Measurements from ENCODE around the gene ZNF57.
"Not testable (repeated sequence)": the region's sequence is repeated elsewhere in the genome, so short reads cannot be mapped to it uniquely, and the experiment has no call there.

Gene ZNF57

GRCh38 chr19:2896694-2897093 is 4.0 kb upstream of the ZNF57 start:
- no peak for FAIRE-seq
- DNase-seq (ENCODE audit: low spot score): no peak

- DNase-seq (ENCODE audit: low spot score) (no peak), FAIRE-seq (no peak)
These were observed 2.0 kb downstream of the ZNF57 start for GRCh38 chr19:2902590-2903218.

GRCh38 chr19:2903326-2903725 is 2.6 kb downstream of the ZNF57 start:
- not testable (repeated sequence) for FAIRE-seq; DNase-seq (ENCODE audit: low spot score)

- FAIRE-seq: no peak
These were observed 5.3 kb downstream of the ZNF57 start for GRCh38 chr19:2905918-2906519.

GRCh38 chr19:2906631-2907195 is 6.0 kb downstream of the ZNF57 start:
- FAIRE-seq: no peak
- no peak for DNase-seq (ENCODE audit: low spot score)

More at GRCh38 chr19:2905918-2906519, 5.3 kb downstream of the ZNF57 start:
- DNase-seq (ENCODE audit: low spot score): no peak

GRCh38 chr19:2912306-2912705 is 11.6 kb downstream of the ZNF57 start:
- DNase-seq (ENCODE audit: low spot score) (no peak), FAIRE-seq (no peak)

GRCh38 chr19:2917275-2918184 is 16.8 kb downstream of the ZNF57 start:
- FAIRE-seq (no peak), DNase-seq (ENCODE audit: low spot score) (no peak)

GRCh38 chr19:2922987-2923386 is 22.3 kb downstream of the ZNF57 start:
- no peak for FAIRE-seq
- DNase-seq (ENCODE audit: low spot score): no peak

- no peak for FAIRE-seq
- DNase-seq (ENCODE audit: low spot score): no peak
These were observed 22.8 kb downstream of the ZNF57 start for GRCh38 chr19:2923510-2923909.

GRCh38 chr19:2926341-2927031 is 25.8 kb downstream of the ZNF57 start:
- no peak for FAIRE-seq
- no peak for DNase-seq (ENCODE audit: low spot score)

- FAIRE-seq (no peak), DNase-seq (ENCODE audit: low spot score) (no peak)
These were observed 26.3 kb downstream of the ZNF57 start for GRCh38 chr19:2927032-2927430.

- DNase-seq (ENCODE audit: low spot score): no peak
- no peak for FAIRE-seq
These were observed 32.8 kb downstream of the ZNF57 start for GRCh38 chr19:2933490-2933910.

GRCh38 chr19:2935863-2936262 is 35.1 kb downstream of the ZNF57 start:
- not testable (repeated sequence) for FAIRE-seq

GRCh38 chr19:2942928-2943640 is 42.4 kb downstream of the ZNF57 start:
- DNase-seq (ENCODE audit: low spot score) (no peak), FAIRE-seq (no peak)

More at GRCh38 chr19:2935863-2936262, 35.1 kb downstream of the ZNF57 start:
- not testable (repeated sequence) for DNase-seq (ENCODE audit: low spot score)

GRCh38 chr19:2944403-2944774 is 43.7 kb downstream of the ZNF57 start:
- no peak for DNase-seq (ENCODE audit: low spot score)
- FAIRE-seq: no peak

- FAIRE-seq: peak; percentile 61
- peak; percentile 98 for DNase-seq (ENCODE audit: low spot score)
These were observed 44.2 kb downstream of the ZNF57 start, which contains the start of gene ZNF77 for GRCh38 chr19:2944775-2945574. Gene ZNF77, minus strand, starts transcription at chr19:2944971. Its CDS starts 131 bp downstream, at chr19:2944840.

- FAIRE-seq: no peak
- no peak for DNase-seq (ENCODE audit: low spot score)
These were observed 45.0 kb downstream of the ZNF57 start for GRCh38 chr19:2945575-2946184.

- no peak for DNase-seq (ENCODE audit: low spot score)
- FAIRE-seq: no peak
These were observed 49.2 kb downstream of the ZNF57 start for GRCh38 chr19:2949939-2950285.
